Ascending aorta (tissue), 2 donors: ENCODE measurements around the gene SEC14L1. TPM values are rescaled to one million over a fixed set of nuclear protein-coding genes. Genes with fewer than 3 reads are reported as not detected.

Experiments
- DNase-seq, 2 donors: peaks; one replicate each; pipeline ENCODE4 v3.0.0-alpha.2; 2019; ENCODE audit warnings: low spot score in 2 of 2
- H3K27ac ChIP-seq, 2 donors: fragments of 200-600 bp; sonication (generic); one replicate each; pipeline ENCODE4 v1.5.1; 2016 to 2017; ENCODE audit warnings: mild to moderate bottlenecking in 1 of 2
- H3K27me3 ChIP-seq: fragments of 200-600 bp; sonication (generic); one replicate; pipeline ENCODE4 v1.5.1; 2017
- H3K36me3 ChIP-seq, 2 donors: fragments of 200-600 bp; sonication (generic); one replicate each; pipeline ENCODE4 v1.5.1; 2016
- H3K4me1 ChIP-seq, 2 donors: fragments of 200-600 bp; sonication (generic); one replicate each; pipeline ENCODE4 v1.5.1; 2016 to 2017; ENCODE audit warnings: mild to moderate bottlenecking in 1 of 2
- H3K4me3 ChIP-seq, 2 donors: fragments of 200-600 bp; sonication (generic); one replicate each; pipeline ENCODE4 v1.5.1; 2016 to 2017; ENCODE audit warnings: mild to moderate bottlenecking in 1 of 2
- H3K9me3 ChIP-seq, 2 donors: fragments of 200-600 bp; sonication (generic); one replicate each; pipeline ENCODE4 v1.5.1; 2016
- CTCF ChIP-seq, 3 experiments: fragments of 200-600 bp in 2 of 3; fragments of 450-650 bp in 1 of 3; sonication (generic) in 2 of 3; IDR thresholded peaks; one replicate each; pipeline ENCODE4 v1.5.1; 2016 to 2019; ENCODE audit warnings: antibody characterized with exemption in 3 of 3, mild to moderate bottlenecking in 1 of 3, moderate library complexity in 1 of 3
- intact Hi-C: fragments of 100-400 bp; cut with DNase I; formaldehyde crosslinking; loops from one replicate; pipeline ENCODE4 v1.15.1; 2023
- total RNA-seq: library from RNA; depleted of rRNA; stranded (reverse); fragments of >200 nt; gene quantifications from one replicate; pipeline ENCODE4 v1.1.0, GENCODE V29; 2016

The SEC14L1 gene
- total RNA-seq, 1 donor from 2014 or later = 176 TPM

GRCh38 chr17:77242118-77242851 lies 101.5 kb downstream of the SEC14L1 start:
- Histone ChIP-seq H3K4me1 (peaks cover 5 to 7% of the 10 kb centered on the region in 2 donors), H3K27me3 (no peaks in the 10 kb centered on the region), H3K36me3 (no peaks in the 10 kb centered on the region), H3K27ac (no peak overlapping the region), H3K4me3 (no peak overlapping the region), H3K9me3 (no peaks in the 10 kb centered on the region)
- no peak for DNase-seq
- TF ChIP-seq CTCF (IDR thresholded peaks at IDR 0.05) = no peak
- intact Hi-C loops = loop anchor here (10.0 kb wide), 1 partner anchor 377 kb away; the partner anchor contains the start of gene MGAT5B

- DNase-seq = no peak
- Histone ChIP-seq H3K9me3 (no peaks in the 10 kb centered on the region), H3K4me1 (peaks cover 5 to 8% of the 10 kb centered on the region in 2 donors), H3K36me3 (no peaks in the 10 kb centered on the region), H3K27ac (no peak overlapping the region), H3K4me3 (no peak overlapping the region), H3K27me3 (no peaks in the 10 kb centered on the region)
- intact Hi-C loops = loop anchor here (10.0 kb wide), 1 partner anchor 381 kb away; the partner anchor contains the start of gene MGAT5B
- TF ChIP-seq CTCF (IDR thresholded peaks at IDR 0.05) = no peak
These were observed 104.6 kb downstream of the SEC14L1 start for GRCh38 chr17:77245162-77245926.

GRCh38 chr17:77246110-77247047 lies 105.6 kb downstream of the SEC14L1 start:
- no peak for TF ChIP-seq CTCF (IDR thresholded peaks at IDR 0.05)
- H3K4me3 ChIP-seq = peak overlapping the region; percentile 62 to 71
- peaks cover 5 to 8% of the 10 kb centered on the region in 2 donors for H3K4me1 ChIP-seq
- H3K9me3 ChIP-seq = no peaks in the 10 kb centered on the region
- H3K27me3 ChIP-seq = no peaks in the 10 kb centered on the region
- H3K27ac ChIP-seq = peak overlapping the region in 1 of 2 donors; percentile 36
- H3K36me3 ChIP-seq = no peaks in the 10 kb centered on the region
- intact Hi-C loops = loop anchor here (1.0 to 10.0 kb wide), 3 partner anchors 32 to 382 kb away; partner anchors contain the start of gene MGAT5B
- DNase-seq = no peak

GRCh38 chr17:77247048-77247541 lies 106.3 kb downstream of the SEC14L1 start:
- DNase-seq = peak in 1 of 2 donors; percentile 87

More at GRCh38 chr17:77247048-77247541, 106.3 kb downstream of the SEC14L1 start:
- Histone ChIP-seq H3K4me1 (peaks cover 5 to 8% of the 10 kb centered on the region in 2 donors), H3K4me3 (peak overlapping the region; percentile 62 to 71), H3K36me3 (no peaks in the 10 kb centered on the region), H3K27me3 (no peaks in the 10 kb centered on the region), H3K9me3 (no peaks in the 10 kb centered on the region), H3K27ac (peak overlapping the region in 1 of 2 donors; percentile 36)
- TF ChIP-seq CTCF (IDR thresholded peaks at IDR 0.05) = peak; percentile 98 to 100 (median 99)
- intact Hi-C loops = loop anchor here (1.0 to 10.0 kb wide), 3 partner anchors 32 to 382 kb away; partner anchors contain the start of gene MGAT5B
